Activated T-helper 2 cell treated with anti-CD3 and anti-CD28 coated beads, Interferon-gamma antibody, Interleukin-2, Interleukin-4, amounts not matched to agents 10 μg/mL and 5 μg/mL and 100 μg/mL, durations not matched to agents 14 hours and 24 hours and 36 hours (primary cell): Measurements from ENCODE around the gene RHOF. TPM values are rescaled to one million over a fixed set of nuclear protein-coding genes. Genes with fewer than 3 reads are reported as not detected.
A peak's percentile ranks its signal among the peaks of the same experiment; 100 is the strongest.

Source experiments
- DNase-seq: peaks from one replicate; pipeline ENCODE4 v3.0.0; 2021; ENCODE audit warnings: low spot score
- H3K27ac Mint-ChIP-seq: one replicate; pipeline ENCODE4 v1.8.0; 2021; ENCODE audit warnings: mixed read lengths
- H3K27me3 Mint-ChIP-seq: one replicate; pipeline ENCODE4 v1.8.0; 2021; ENCODE audit warnings: low read depth, mixed read lengths
- H3K36me3 Mint-ChIP-seq: one replicate; pipeline ENCODE4 v1.8.0; 2021; ENCODE audit warnings: low read depth, mixed read lengths
- H3K4me1 Mint-ChIP-seq: one replicate; pipeline ENCODE4 v1.8.0; 2021; ENCODE audit warnings: low read depth, mixed read lengths
- H3K4me3 Mint-ChIP-seq: one replicate; pipeline ENCODE4 v1.8.0; 2021; ENCODE audit warnings: low read depth, mild to moderate bottlenecking, moderate library complexity, mixed read lengths
- H3K9me3 Mint-ChIP-seq: one replicate; pipeline ENCODE4 v1.8.0; 2021; ENCODE audit warnings: mixed read lengths
- intact Hi-C: fragments of 100-400 bp; cut with micrococcal nuclease; formaldehyde crosslinking; loops from one replicate; pipeline ENCODE4 v1.15.1; 2023
- total RNA-seq: library from RNA; stranded (reverse); gene quantifications from 2 replicates; pipeline ENCODE4 v1.2.3, GENCODE V29; 2022

Gene RHOF
- total RNA-seq, 1 donor from 2014 or later: 115 TPM

DNA sequence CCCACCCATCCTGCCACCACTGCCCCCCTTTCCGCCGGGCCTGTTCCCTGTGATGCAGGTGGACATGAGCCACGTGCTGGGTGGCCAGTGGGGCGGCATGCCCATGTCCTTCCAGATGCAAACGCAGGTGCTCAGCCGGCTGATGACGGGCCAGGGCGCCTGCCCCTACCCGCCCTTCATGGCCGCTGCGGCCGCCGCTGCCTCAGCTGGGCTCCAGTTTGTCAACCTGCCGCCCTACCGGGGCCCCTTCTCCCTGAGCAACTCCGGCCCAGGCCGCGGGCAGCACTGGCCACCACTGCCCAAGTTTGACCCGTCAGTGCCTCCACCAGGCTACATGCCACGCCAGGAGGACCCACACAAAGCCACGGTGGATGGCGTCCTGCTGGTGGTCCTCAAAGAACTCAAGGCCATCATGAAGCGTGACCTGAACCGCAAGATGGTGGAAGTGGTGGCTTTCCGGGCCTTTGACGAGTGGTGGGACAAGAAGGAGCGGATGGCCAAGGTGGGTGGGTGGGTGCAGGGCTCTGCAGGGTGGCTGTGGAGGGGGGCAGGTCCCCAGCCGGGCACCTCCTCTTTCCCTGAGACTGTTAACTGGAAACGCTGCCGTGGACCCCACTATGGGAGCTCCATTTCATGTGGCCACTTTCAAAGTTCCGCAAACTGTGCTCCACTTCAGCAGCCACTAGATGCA is 21.1 kb upstream of the RHOF start:
- H3K4me1 Mint-ChIP-seq: peaks cover 28% of the 10 kb centered on the region
- H3K27ac Mint-ChIP-seq: no peak overlapping the region
- no peak overlapping the region for H3K4me3 Mint-ChIP-seq
- H3K27me3 Mint-ChIP-seq: no peaks in the 10 kb centered on the region
- H3K36me3 Mint-ChIP-seq: peaks cover 70% of the 10 kb centered on the region
- no peaks in the 10 kb centered on the region for H3K9me3 Mint-ChIP-seq
- intact Hi-C loops: loop anchor here (5.0 kb wide), 1 partner anchor 37 kb away; no protein-coding TSS in a partner anchor
- no peak for DNase-seq

DNA sequence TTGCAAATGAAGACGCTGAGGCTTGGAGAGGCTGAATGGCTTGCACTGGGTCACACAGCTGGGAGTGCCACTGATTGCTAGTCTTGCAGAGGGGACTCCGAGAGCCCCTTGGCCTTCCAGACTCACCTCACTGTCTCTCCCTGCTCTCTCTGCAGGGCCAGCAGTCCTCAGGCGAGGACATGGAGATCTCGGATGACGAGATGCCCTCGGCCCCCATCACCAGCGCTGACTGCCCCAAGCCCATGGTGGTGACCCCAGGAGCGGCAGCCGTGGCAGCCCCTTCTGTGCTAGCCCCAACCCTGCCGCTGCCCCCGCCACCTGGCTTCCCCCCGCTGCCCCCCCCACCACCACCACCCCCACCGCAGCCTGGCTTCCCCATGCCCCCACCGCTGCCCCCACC is 20.5 kb upstream of the RHOF start:
- no peaks in the 10 kb centered on the region for H3K9me3 Mint-ChIP-seq
- no peak overlapping the region for H3K27ac Mint-ChIP-seq

DNA sequence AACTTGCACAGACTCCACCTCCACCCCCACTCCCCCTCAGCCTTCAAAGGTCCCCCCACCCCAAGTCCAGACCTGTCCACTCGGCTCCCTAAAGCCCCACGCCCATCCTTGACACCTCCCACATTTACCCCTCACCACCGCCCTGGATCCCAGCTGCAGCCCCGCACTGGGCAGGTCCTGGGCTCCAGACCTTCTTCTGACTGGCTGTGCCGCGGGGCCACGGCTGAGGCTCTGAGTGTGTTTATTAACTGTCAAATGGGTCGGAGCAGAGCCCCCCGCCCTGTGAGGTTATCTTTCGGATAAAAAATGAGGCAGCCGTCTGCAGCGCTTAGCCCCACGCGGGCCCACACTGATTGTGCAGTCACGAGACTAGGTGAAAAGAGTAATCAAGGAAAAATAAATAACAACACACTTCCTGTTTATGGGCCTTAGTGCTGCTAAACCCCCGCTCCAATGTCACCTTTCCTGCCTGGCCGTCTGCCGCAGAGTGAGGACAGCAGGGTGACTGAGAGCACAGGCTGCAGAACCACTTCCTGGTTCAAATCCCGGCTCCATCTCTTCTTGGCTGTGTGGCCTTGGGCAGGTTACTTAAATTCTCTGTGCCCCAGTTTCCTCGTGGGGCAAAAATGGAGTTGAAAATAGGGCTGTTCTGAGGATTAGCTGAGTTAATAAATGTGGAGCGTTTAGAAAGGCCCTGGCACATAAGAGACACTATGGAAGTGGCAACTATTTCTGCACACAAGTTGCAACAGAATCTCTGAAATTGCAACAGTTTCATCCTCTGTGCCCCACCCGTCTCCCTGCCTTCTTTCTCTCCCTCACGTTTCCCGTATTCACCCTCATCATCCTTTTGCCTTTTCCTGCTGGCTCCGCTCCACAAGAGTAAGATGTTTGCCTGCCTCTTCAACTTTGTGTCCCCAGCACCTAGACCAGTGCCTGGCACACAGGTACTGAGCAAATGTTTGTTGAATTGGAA is 19.7 kb upstream of the RHOF start:
- H3K36me3 Mint-ChIP-seq: peaks cover 76% of the 10 kb centered on the region
- peak overlapping the region; percentile 38 for H3K27ac Mint-ChIP-seq
- H3K9me3 Mint-ChIP-seq: no peaks in the 10 kb centered on the region
- DNase-seq: no peak
- H3K4me1 Mint-ChIP-seq: peaks cover 29% of the 10 kb centered on the region
- intact Hi-C loops: loop anchor here (1.0 to 5.0 kb wide), 2 partner anchors 9 to 36 kb away; partner anchors contain the start of gene SETD1B
- no peaks in the 10 kb centered on the region for H3K27me3 Mint-ChIP-seq
- H3K4me3 Mint-ChIP-seq: peak overlapping the region; percentile 71

More for the DNA sequence above, 20.5 kb upstream of the RHOF start:
- peaks cover 29% of the 10 kb centered on the region for H3K4me1 Mint-ChIP-seq
- intact Hi-C loops: loop anchor here (5.0 kb wide), 1 partner anchor 37 kb away; no protein-coding TSS in a partner anchor
- peaks cover 71% of the 10 kb centered on the region for H3K36me3 Mint-ChIP-seq
- DNase-seq: no peak
- H3K4me3 Mint-ChIP-seq: no peak overlapping the region
- no peaks in the 10 kb centered on the region for H3K27me3 Mint-ChIP-seq

DNA sequence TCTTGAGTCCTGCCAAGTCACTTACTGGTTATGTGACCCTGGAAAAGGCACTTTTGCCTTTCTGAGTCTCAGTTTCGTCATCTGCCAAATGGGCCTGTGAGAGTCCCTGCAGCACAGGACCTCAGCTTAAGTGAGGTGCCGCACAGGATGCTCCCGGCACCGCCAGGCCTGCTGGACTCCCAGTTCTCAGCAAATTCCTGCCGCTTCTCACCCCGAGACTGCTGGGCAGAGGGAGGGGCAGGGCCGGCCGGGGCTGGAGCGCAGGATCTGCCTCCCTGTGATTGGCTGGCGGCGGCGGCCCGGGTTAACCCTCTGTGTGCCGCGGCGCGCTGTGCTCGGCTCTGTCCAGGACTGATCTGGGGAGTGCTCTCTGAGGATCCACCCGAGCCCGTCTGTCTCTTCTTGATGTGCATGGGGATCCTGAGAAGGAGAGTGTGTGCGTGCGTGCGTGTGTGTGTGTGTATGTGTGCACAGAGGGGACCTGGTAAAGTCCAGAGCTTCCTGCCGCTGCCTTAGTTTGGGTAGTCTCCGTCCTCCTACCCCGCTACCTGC is 18.9 kb upstream of the RHOF start:
- no peak for DNase-seq
- intact Hi-C loops: loop anchor here (1.0 to 5.0 kb wide), 2 partner anchors 8 to 35 kb away; partner anchors contain the start of gene SETD1B
- Mint-ChIP-seq H3K4me1 (peaks cover 31% of the 10 kb centered on the region), H3K9me3 (no peaks in the 10 kb centered on the region), H3K27ac (no peak overlapping the region), H3K36me3 (peaks cover 71% of the 10 kb centered on the region), H3K27me3 (no peaks in the 10 kb centered on the region), H3K4me3 (peak overlapping the region; percentile 71)

DNA sequence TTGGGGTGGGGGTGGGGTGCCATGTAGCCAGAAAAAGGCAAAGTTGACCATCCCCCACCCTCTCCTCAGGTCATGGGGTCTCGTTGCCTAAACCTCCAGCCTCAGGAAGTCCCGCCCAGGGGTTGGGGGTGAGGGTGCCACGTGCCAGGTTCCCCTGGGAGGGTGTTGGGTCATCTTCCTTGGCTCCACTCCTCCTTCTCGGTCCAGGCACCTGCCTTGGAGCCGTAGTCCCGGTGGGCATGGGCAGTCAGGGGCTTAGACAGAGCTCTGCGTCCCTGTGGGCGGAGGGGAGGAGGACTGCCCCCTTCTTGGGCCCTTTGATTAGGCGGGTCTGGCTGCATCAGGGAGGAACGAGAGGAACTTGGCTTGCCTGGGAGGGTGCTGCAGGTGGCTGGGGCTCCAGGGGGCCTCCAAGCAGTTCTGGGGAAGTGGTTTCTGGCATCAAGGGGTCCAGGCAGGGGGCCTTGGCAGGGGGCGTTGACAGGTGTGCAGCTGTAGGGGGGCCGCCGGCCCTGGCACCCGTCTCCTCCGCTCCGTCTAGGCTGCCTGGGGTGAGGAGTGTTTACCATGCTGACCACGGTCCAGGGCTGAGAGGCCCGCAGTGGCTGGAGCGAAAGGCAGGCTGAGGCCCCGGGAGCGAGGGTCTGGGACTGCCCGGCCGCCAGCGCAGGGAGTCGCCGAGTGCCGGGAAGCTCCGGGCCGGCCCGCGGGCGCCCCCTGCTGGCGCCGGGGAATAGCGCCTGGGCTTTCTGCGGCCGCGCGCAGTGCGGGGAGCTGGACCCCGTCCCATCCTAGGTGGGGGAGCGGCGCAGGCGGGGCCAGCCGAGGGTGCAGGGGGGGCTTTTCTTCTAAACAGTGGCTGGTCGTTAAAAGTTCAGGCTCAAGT is 18.2 kb upstream of the RHOF start:
- intact Hi-C loops: loop anchor here (1.0 to 5.0 kb wide), 3 partner anchors 7 to 34 kb away; partner anchors contain the start of gene SETD1B
- H3K27ac Mint-ChIP-seq: no peak overlapping the region
- peaks cover 67% of the 10 kb centered on the region for H3K36me3 Mint-ChIP-seq
- H3K27me3 Mint-ChIP-seq: no peaks in the 10 kb centered on the region
- H3K9me3 Mint-ChIP-seq: no peaks in the 10 kb centered on the region
- H3K4me3 Mint-ChIP-seq: peak overlapping the region; percentile 71
- DNase-seq: peak; percentile 62
- peaks cover 31% of the 10 kb centered on the region for H3K4me1 Mint-ChIP-seq

DNA sequence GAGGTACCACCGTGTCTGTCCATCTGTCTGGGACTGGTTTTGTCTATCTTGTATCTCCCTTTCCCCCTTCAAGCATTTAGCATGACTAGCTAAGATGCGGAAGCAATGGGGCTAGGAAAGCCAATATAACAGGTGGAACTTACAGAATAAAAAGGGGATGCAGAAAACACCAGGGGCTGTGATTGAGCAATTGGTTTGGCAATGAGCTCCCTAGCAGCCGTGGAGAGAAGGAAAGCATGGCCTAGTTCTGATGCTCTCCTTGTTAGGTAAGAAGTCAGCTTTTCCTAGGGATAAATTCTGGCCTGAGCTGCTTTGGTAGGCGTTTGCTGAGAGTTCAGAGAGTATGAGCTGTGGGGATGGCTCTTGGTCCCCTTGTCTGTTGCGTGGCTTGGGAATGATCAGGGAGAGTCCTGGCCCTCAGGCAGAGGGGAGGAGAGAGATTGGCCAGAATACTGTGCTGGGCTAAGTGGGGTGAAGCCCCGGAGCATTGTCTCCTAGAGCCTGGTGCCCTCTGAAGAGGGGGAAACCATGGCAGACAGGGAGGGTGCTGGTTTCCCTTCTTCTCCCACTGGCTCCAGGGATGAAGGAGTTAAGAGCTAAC is 17.4 kb upstream of the RHOF start:
- intact Hi-C loops: loop anchor here (1.0 to 5.0 kb wide), 2 partner anchors 16 to 34 kb away; no protein-coding TSS in a partner anchor
- Mint-ChIP-seq H3K27me3 (no peaks in the 10 kb centered on the region), H3K27ac (peak overlapping the region; percentile 24), H3K36me3 (peaks cover 68% of the 10 kb centered on the region), H3K4me3 (peak overlapping the region; percentile 71), H3K9me3 (no peaks in the 10 kb centered on the region), H3K4me1 (peaks cover 36% of the 10 kb centered on the region)
- DNase-seq: no peak

DNA sequence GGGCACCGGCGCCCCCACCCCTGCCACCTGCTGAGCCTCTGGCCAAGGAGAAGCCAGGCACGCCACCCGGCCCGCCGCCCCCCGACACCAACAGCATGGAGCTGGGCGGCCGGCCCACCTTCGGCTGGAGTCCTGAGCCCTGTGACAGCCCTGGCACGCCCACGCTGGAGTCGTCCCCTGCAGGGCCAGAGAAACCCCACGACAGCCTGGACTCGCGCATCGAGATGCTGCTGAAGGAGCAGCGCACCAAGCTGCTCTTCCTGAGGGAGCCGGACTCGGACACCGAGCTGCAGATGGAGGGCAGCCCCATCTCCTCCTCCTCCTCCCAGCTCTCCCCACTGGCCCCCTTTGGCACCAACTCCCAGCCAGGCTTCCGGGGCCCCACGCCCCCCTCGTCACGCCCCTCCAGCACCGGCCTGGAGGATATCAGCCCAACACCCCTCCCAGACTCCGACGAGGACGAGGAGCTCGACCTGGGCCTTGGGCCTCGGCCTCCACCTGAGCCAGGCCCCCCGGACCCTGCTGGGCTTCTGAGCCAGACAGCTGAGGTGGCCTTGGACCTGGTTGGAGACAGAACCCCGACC is 16.8 kb upstream of the RHOF start:
- H3K27me3 Mint-ChIP-seq: no peaks in the 10 kb centered on the region
- H3K9me3 Mint-ChIP-seq: no peaks in the 10 kb centered on the region
- H3K4me3 Mint-ChIP-seq: peak overlapping the region; percentile 71
- H3K27ac Mint-ChIP-seq: no peak overlapping the region
- intact Hi-C loops: loop anchor here (5.0 kb wide), 1 partner anchor 33 kb away; no protein-coding TSS in a partner anchor
- peaks cover 38% of the 10 kb centered on the region for H3K4me1 Mint-ChIP-seq
- peaks cover 69% of the 10 kb centered on the region for H3K36me3 Mint-ChIP-seq
- no peak for DNase-seq

DNA sequence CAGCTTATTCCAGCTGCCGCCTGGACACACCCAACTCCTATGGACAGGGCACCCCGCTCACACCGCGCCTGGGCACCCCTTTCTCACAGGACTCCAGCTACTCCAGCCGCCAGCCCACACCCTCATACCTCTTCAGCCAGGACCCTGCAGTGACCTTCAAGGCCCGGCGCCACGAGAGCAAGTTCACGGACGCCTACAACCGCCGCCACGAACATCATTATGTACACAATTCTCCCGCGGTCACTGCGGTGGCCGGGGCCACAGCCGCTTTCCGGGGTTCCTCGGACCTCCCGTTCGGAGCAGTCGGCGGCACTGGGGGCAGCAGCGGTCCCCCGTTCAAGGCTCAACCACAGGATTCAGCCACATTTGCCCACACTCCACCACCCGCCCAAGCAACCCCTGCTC is 16.2 kb upstream of the RHOF start:
- no peak overlapping the region for H3K27ac Mint-ChIP-seq

DNA sequence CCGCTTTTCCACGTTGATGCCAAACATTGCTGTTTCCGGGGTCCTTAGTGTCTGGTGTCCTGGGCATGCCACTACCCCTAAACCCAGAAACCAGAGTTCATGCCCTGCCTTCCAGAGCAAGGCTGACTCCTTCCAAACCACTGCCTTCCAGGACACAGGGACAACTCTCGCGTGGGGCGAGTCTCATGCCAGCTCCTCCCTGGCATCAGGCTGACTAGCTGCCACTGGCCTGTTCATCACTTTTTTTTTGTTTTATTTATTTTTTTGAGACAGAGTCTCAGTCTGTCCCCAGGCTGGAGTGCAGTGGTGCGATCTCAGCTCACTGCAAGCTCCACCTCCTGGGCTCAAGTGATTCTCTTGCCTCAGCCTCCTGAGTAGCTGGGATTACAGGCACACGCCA is 15.1 kb upstream of the RHOF start:
- peak overlapping the region; percentile 13 for H3K4me3 Mint-ChIP-seq
- intact Hi-C loops: loop anchor here (10.0 kb wide), 2 partner anchors 344 to 696 kb away; partner anchors contain the start of gene ZCCHC8
- no peak for DNase-seq
- peaks cover 63% of the 10 kb centered on the region for H3K36me3 Mint-ChIP-seq
- no peak overlapping the region for H3K27ac Mint-ChIP-seq
- no peaks in the 10 kb centered on the region for H3K9me3 Mint-ChIP-seq
- H3K4me1 Mint-ChIP-seq: peaks cover 36% of the 10 kb centered on the region
- no peaks in the 10 kb centered on the region for H3K27me3 Mint-ChIP-seq

More for the DNA sequence above, 16.2 kb upstream of the RHOF start:
- no peak for DNase-seq
- Mint-ChIP-seq H3K36me3 (peaks cover 63% of the 10 kb centered on the region), H3K4me1 (peaks cover 37% of the 10 kb centered on the region), H3K9me3 (no peaks in the 10 kb centered on the region), H3K27me3 (no peaks in the 10 kb centered on the region), H3K4me3 (peak overlapping the region; percentile 8)
- intact Hi-C loops: loop anchor here (5.0 to 10.0 kb wide), 3 partner anchors 32 to 695 kb away; partner anchors contain the start of gene ZCCHC8

DNA sequence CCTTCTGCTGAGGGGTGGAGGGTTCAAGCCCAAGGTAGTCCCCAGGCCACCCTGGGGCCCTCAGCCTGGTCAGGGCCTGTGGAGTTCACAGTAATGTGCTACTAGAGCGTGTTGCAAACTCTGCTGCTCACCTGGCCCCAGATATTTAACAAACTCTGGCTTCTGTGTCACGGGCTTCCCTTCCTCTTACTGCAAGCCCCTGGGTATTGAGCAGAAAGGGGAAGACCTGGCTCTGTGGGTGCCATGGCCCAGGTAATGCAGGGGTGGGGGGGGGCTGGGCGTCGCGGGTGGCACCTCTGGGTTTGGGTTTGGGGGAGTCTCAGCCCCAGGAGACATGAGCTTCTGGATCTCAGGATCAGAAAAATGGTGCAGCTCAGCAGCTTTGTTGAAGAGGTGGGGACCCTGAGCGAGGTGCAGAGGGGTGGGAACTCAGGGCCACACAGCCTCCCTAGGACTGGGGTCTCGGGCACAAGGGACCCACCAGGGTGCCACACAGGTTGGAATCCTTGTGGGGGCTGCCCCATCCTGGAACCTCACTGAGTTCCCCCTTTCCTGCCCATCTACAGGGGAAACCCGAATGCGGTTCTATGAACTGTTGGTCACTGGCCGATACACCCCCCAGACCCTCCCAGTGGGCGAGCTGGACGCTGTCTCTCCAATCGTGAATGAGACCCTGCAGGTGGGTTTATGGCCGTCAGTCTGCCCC is 14.3 kb upstream of the RHOF start:
- Mint-ChIP-seq H3K27me3 (no peaks in the 10 kb centered on the region), H3K36me3 (peaks cover 55% of the 10 kb centered on the region), H3K9me3 (no peaks in the 10 kb centered on the region), H3K27ac (no peak overlapping the region), H3K4me3 (no peak overlapping the region), H3K4me1 (peaks cover 29% of the 10 kb centered on the region)
- intact Hi-C loops: loop anchor here (10.0 kb wide), 2 partner anchors 343 to 697 kb away; partner anchors contain the start of gene ZCCHC8
- DNase-seq: no peak
